ENCODE measurements around the gene RBM38.

RBM38 gene

GRCh38 chr20:57455386-57455785 is 64.2 kb downstream of the RBM38 start:
- DNase-seq (ENCODE audit: low read depth) = no peak

GRCh38 chr20:57456116-57456515 is 64.9 kb downstream of the RBM38 start:
- no peak for DNase-seq (ENCODE audit: low read depth)

- DNase-seq (ENCODE audit: low read depth) = no peak
Observed at GRCh38 chr20:57457243-57458095, 66.3 kb downstream of the RBM38 start.

- no peak for DNase-seq (ENCODE audit: low read depth)
Observed at GRCh38 chr20:57458400-57459160, 67.4 kb downstream of the RBM38 start.

All from activated T-helper 9 cell treated with anti-CD3 and anti-CD28 coated beads, Interleukin-2, amount 50 U/mL, for 16 hours (primary cell).